ENCODE data around the gene LSM12. TPM values are rescaled to one million over a fixed set of nuclear protein-coding genes. Genes with fewer than 3 reads are reported as not detected.

The LSM12 gene
- polyA plus RNA-seq, 1 of the 3 experiments (the other 2 are of a cell fraction) = 26.6 TPM

GRCh38 chr17:44007346-44008204 lies 58.9 kb downstream of the LSM12 start:
- H3K27ac ChIP-seq (ENCODE audit: low read depth in 2 of 2, low read length in 1 of 2) = peak overlapping the region; percentile 57 to 62; a peak in 3 of 4 replicates

More at GRCh38 chr17:44007346-44008204, 58.9 kb downstream of the LSM12 start:
- no peaks in the 10 kb centered on the region for H4K20me1 ChIP-seq (ENCODE audit: insufficient read depth)
- no peaks in the 10 kb centered on the region for H3K9me2 ChIP-seq
- peaks cover 24% of the 10 kb centered on the region; the same call in 1 of the 2 replicates for H3K79me2 ChIP-seq (ENCODE audit: insufficient read depth)
- H3K4me1 ChIP-seq (ENCODE audit: control insufficient read depth in 1 of 2, insufficient read depth in 2 of 2, low read depth in 1 of 2, low read length in 1 of 2) = peaks cover 8 to 55% of the 10 kb centered on the region in 2 experiments; a peak in 2 of 4 replicates
- no peaks in the 10 kb centered on the region for H3K9me3 ChIP-seq
- ChIA-PET POLR2A (interaction anchor here (1.0 kb wide), 1 partner anchor 101 kb away, joined by 4 read pairs; no protein-coding TSS in a partner anchor), CTCF (interaction anchor here (0.6 to 31.1 kb wide), 21 partner anchors 9 to 159 kb away, joined by 3 to 638 read pairs (median 4); partner anchors contain the start of genes HDAC5, LSM12, MPP2 and PPY)
- peaks cover 9% of the 10 kb centered on the region for H3F3A ChIP-seq (replicated peaks; ENCODE audit: insufficient read depth)
- whole genome bisulfite sequencing (ENCODE audit: low lambda C conversion rate) = 28% methylated on average over 12 of the region's 37 CpGs
- H3K27me3 ChIP-seq (ENCODE audit: insufficient read depth) = no peaks in the 10 kb centered on the region
- H3K4me3 ChIP-seq (ENCODE audit: low read depth in 2 of 2, low read length in 1 of 2) = peak overlapping the region; percentile 80 to 90
- peak overlapping the region; percentile 90 for H3K4me2 ChIP-seq
- H3K36me3 ChIP-seq (replicated peaks in 1 of 2; ENCODE audit: control insufficient read depth in 1 of 2, insufficient read depth in 2 of 2, low read length in 1 of 2) = peaks cover 0 to 14% of the 10 kb centered on the region in 2 experiments
- DNase-seq = peak; percentile 46
- peak overlapping the region; percentile 88 for H2AFZ ChIP-seq (ENCODE audit: low read depth)
- TF ChIP-seq CTCF (IDR thresholded peaks at IDR 0.05) (0 out of 2 replicates have a peak, but pooled peaks have one; percentile 12), CHD2 (IDR thresholded peaks at IDR 0.05; ENCODE audit: low read length, partially characterized antibody) (no peak), FOXJ3 (CRISPR knock-in tag; IDR thresholded peaks at IDR 0.05) (no peak), RCOR1 (IDR thresholded peaks at IDR 0.05; ENCODE audit: low read length) (no peak), TCF12 (IDR thresholded peaks at IDR 0.05) (no peak), EZH2phosphoT487 (IDR thresholded peaks at IDR 0.05; ENCODE audit: borderline replicate concordance, low read depth) (no peak), YY1 (IDR thresholded peaks at IDR 0.05; ENCODE audit: low read depth) (0 out of 2 replicates have a peak, but pooled peaks have one; percentile 46), RXRA (IDR thresholded peaks at IDR 0.05; ENCODE audit: borderline replicate concordance, low read depth) (no peak), SMC3 (IDR thresholded peaks at IDR 0.05; ENCODE audit: low read depth, low read length) (no peak), ZBTB33 (IDR thresholded peaks at IDR 0.05; ENCODE audit: borderline replicate concordance, low read depth) (no peak), TAF1 (IDR thresholded peaks at IDR 0.05; ENCODE audit: borderline replicate concordance, low read depth, low read length) (no peak)
- H3K9ac ChIP-seq = peak overlapping the region; percentile 78
